Upper lobe of left lung (tissue), 4 donors: Measurements from ENCODE around the gene ENTPD6.

Experiments used
- EP300 ChIP-seq, 4 donors: sonication (generic); formaldehyde crosslinking; IDR thresholded peaks; one replicate each; pipeline ENCODE4 v1.5.1; 2017; ENCODE audit warnings: antibody characterized with exemption in 4 of 4, control low read depth in 2 of 4
- POLR2A ChIP-seq, 4 donors: fragments of 450-650 bp; IDR thresholded peaks; one replicate each; pipeline ENCODE4 v1.5.1; 2016 to 2017; ENCODE audit warnings: antibody characterized with exemption in 4 of 4, mild to moderate bottlenecking in 2 of 4
- TF ChIP-seq, protein P1 (sequence below), 6 experiments: fragments of 450-650 bp in 4 of 6; fragments of 200-600 bp in 2 of 6; sonication (generic) in 2 of 6; IDR thresholded peaks; one replicate each; pipeline ENCODE4 v1.5.1; 2016 to 2019; ENCODE audit warnings: antibody characterized with exemption in 6 of 6

DNA sequence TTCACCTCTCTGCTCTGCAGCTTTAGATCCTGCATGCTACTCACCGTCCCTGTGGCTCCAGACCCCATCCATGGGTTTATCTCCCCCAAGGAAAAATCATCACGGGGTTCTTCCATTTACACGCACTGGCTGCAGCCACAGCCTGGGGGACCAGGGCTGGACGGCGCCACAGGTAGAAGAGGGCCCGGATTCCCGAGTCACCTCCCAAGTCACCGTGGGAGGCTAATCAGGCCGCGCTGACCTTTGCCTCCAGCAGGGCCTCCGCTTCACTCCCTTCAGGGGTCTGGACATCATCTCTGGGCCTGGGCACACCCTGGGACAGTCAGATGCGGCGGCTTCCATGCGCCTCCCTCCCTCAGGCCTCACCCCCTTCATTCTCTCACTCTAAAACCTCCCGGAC, 47.8 kb upstream of the ENTPD6 start:
- TF ChIP-seq EP300 (IDR thresholded peaks at IDR 0.05) (no peak), POLR2A (IDR thresholded peaks at IDR 0.05) (no peak)
- TF ChIP-seq, protein P1, sequence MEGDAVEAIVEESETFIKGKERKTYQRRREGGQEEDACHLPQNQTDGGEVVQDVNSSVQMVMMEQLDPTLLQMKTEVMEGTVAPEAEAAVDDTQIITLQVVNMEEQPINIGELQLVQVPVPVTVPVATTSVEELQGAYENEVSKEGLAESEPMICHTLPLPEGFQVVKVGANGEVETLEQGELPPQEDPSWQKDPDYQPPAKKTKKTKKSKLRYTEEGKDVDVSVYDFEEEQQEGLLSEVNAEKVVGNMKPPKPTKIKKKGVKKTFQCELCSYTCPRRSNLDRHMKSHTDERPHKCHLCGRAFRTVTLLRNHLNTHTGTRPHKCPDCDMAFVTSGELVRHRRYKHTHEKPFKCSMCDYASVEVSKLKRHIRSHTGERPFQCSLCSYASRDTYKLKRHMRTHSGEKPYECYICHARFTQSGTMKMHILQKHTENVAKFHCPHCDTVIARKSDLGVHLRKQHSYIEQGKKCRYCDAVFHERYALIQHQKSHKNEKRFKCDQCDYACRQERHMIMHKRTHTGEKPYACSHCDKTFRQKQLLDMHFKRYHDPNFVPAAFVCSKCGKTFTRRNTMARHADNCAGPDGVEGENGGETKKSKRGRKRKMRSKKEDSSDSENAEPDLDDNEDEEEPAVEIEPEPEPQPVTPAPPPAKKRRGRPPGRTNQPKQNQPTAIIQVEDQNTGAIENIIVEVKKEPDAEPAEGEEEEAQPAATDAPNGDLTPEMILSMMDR (IDR thresholded peaks at IDR 0.05) = no peak
